SHP77 (cell line): ENCODE results near the gene MYPOP.

Experiments used
- DNase-seq, 2 experiments: peaks; one replicate each; lab custom pipeline; 2025; lab: John Stamatoyannopoulos, UW

MYPOP gene

DNA sequence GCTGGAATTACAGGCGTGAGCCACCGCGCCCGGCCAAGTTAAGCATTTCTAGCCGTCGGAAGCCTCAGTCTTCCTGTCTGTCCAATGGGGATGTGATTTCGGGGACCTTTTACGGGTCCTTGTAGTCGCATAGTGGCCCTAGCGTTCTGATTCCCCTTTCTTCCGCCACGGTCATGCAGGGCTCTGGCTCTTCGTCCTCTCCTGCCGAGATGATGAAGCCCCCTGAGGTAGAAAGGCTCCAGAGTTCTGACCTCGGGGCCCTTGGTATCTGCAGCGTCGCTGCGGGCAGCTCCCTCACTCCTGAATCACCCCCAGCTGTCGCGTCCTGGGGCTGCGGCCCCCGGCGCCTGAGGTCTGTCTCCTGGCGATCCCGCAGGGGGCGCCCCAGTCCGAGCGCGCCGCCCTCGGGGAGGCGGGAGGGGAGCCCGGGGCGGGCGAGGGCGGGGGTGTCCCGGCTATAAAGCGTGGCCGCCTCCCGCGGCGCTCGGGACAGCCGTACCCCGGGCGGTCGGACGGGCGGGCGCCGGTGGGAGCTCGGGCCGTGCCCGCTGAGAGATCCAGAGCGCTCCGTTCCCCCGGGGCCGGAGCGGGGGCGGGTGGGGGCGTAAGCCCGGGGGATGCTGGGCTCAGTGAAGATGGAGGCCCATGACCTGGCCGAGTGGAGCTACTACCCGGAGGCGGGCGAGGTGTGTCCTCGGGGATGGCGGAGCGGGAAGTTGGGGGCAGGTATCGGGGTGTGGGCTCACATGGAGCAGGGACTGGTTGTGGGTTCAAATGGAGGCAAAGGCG, 38.4 kb downstream of the MYPOP start, which contains the start of gene FOXA3:
TSS of gene FOXA3 (plus strand) at position 487 of the 789 bp plus-strand sequence. CDS start at position 618, 131 bp downstream.
- peak; percentile 35 to 55 for DNase-seq

DNA sequence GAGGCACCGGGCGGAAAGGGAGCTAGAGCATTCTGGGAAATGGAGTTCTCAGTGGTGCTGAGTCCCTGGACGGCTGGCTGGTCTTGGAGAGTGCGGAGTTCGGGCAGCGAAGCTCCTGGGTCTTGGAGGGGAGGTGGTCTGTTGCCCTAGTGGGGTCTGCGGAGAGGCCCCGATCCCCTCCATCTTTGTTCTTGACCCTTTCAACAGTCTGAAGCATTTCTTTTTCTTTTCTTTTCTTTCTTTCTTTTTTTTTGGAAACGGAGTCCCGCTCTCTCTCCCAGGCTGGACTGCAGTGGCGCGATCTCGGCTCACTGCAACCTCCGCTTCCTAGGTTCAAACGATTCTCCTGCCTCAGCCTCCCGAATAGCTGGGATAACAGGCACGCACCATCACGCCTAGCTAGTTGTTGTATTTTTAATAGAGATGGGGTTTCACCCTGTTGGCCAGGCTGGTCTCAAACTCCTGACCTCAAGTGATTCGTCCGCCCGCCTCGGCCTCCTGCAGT, 39.0 kb downstream of the MYPOP start:
- DNase-seq, result no peak

DNA sequence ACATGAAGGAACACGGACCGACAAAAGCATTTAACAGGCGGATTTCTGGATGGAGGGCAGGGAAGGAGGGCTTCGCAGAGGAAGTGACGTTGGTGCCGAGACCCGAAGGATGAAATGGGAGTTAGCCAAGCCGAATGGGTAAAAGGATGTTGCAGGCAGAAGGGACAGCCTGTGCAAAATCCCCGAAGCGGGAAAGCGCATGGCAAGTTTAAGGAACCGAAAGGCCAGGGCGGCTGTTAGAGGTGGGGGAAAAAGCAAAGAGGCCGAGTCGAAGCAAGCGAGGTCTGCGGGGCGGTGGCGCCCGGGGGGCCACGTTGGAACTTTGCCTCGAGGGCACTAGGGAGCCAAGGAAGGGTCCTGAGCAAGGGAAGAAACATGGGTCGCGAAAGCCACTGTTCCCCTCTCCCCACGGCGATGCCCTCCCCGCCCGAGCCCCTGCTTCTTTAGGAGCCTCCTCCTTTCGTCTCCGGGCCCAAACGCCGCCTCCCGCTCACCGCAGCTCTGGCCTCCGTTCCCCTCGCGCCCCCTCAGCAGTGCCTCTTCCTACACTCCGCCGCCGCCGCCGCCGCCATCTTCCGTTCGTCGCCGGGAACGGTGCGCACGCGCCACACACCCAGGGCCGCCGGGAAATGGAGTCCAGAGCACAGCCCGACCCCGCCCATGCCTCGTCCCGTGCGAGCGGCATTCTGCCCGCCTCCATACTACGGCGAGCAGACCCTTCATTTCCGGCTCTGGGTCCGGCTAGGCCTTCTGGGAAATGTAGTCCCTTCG, 39.7 kb downstream of the MYPOP start, which contains the start of gene SYMPK:
TSS of gene SYMPK (minus strand) at position 584 of the 771 bp plus-strand sequence. CDS start 8,652 bp downstream, outside the sequence.
- DNase-seq, result peak; percentile 99

DNA sequence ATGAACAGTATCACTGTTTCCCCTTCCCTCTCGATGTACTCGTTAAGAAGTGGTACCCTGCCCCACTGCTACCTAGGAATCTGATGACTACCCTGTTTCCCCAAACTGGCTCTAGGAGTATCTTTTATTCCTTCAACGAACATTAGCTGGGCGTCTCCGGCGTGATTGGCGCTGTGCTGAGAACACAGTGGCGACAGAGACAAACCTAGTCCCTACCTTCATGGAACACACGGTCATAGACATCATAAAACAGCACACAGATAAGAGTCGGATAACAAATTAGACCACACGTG, 40.2 kb downstream of the MYPOP start:
- DNase-seq, result no peak

DNA sequence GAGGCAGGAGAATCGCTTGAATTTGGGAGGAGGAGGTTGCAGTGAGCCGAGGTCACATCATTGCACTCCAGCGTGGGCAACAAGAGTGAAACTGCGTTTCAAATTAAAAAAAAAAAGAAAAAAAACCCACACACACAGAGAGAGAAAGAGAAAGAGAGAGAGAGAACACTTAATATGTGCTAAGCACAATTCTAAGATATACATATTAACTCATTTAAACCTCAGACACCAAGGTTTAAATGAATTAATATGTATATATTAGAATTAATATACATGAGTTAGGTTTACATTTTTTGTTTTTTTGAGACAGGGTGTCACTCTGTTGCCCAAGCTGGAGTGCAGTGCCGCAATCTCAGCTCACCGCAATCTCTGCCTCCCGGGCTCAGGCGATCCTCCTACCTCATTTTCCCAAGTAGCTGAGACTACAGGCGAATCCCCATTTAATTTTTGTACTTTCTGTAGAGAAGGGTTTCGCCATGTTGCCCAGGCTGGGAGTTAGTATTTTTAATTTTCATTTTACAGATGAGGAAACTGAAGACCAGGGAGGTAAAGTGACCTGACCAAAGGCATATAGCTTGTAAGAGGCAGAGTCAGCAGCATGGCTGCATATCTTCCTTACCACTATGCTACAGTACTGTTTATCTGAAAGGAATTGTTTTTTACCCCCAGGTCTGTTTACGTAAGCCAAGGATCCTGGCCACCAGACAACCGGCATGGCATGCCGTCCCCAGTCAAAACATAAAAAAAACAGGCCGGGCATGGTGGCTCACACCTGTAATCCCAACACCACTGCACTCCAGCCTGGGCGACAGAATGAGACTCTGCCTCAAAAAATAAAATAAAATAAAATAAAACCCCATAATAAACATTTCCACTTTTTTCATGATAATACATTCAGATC, 41.8 kb downstream of the MYPOP start:
- DNase-seq, result no peak

DNA sequence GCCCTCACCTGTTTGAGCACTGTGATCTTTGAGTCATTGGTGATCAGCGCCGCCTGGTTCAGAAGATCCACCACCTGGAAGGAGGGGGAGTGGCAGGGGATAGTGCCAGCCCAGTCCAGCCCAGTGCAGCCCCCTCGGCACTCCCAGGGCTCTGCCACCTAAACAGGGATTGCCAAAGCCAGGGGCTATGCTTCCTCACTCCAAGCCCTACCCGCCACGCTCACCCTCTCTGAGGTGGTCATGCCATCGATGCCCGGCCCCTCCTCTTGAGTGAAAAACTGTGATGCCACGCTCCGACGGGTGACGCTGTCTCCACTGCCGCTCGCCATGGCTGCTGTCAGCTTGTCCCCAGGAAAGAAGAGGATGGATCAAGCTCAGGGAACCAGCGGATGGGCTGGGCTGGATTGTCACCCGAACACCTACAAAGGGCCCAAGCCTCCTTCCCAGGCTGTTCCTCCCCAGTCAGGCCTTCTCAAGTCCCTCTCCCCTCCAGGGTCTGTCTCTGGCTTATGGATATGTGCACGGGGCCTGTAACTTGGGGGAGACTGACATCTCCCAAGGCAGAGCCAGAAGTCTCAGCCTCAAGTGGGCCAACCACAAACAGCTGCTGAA, 48.1 kb downstream of the MYPOP start:
- DNase-seq, result no peak

DNA sequence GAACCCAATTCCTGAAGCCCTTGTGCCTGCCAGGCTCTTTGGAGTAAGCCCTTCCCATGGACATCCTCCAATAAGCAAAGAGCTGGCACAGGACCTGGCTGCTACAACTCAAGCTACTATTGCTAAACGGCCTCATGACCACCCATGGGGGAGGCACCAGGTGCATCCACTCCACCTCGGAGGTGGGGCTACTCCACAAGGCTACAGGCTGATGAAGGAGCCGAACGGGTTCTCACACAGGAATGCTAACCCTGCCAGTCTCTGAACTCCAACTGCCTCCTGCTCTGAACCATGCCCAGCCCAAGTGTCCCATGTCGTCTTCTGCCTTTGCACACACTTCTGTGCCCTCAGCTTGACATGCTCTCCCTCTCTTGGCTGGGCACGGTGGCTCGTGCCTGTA, 49.4 kb downstream of the MYPOP start:
- no peak for DNase-seq

DNA sequence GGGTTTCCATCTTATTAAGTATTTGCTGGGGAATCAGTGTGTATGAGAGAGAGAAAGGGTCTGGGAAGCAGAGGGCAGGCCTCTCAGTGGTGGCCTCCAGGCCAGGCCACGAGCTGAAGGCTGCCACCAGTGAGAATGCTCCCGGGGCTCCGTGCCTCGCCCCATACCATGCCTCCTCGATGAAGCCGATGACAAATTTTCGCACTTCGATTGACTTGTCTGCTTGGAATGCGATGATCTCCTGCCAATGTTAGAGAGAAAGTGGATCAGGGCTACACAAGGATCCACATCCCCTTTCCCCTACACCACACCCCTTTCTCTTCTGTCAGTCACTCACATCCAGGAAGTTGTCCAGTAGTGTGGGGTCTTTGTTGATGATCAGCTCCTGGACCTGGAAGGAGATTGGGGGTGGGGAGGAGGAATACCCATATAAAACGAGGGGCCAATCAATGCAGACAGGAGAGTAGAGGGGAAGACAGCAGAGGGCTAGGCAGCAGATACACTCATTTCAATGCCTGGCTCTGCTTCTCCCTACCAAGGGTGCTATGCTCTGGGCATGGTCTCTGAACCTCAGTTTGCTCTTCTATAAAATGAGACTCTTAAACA, 50.2 kb downstream of the MYPOP start:
- no peak for DNase-seq

DNA sequence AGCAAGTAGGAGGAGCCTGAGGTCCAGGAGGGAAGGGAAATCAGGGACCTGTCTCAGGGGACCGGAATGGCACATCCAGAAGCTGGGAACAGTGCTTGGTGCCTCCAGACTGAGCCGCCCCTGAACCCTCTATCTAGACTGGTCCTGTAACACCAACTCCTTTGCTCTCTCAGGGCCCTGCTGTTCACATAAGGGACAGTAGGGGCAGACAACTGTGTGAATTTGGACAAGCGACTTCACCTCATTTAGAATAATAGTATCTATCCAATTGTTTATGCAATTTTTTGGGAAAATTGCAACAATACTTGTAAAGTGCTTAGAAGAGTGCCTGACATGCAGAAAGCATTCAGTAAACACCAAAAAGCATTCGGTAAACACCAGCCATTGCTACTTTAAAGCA, 53.5 kb downstream of the MYPOP start:
- DNase-seq, result no peak

DNA sequence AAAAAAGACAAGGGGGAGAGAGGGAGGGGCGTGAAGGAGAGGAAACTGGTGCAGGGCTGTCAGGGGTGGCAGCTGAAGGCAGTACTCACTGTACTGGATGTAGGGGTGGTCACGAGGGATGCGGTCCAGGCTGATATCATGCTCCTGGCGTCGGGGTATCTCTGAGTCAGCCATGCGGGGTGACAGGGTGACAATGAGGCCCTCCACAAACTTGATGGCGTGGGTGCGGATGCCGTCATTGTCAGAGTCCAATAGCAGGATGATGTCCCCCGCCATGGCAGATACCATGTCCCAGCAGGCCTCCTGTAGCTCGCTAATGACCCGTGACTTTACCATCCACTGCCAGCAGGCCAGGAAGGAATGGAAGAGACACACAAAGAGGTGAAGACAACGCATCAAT, 54.8 kb downstream of the MYPOP start:
- no peak for DNase-seq

DNA sequence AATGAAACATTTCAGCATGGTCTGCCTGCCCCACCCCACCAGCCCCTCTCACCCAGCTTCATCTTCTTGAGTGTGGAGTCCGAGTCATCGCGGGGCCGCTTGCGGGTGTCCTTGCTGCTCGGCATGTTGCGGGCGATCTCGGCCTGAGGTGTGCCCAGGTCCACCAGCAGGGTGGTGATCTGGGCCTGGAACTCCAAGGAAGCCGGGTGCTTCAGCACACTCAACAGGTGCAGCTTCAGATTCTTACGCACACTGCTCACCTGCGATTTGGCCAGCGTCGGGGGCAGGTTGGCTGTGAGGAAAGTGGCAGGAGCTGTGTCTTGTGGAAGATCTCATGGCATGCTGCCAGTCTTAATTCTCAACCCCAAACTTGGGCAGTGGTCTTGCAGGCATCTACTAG, 60.2 kb downstream of the MYPOP start:
- DNase-seq, result no peak
